ENCODE measurements around the gene SCGB1C2. TPM values are rescaled to one million over a fixed set of nuclear protein-coding genes. Genes with fewer than 3 reads are reported as not detected.

The SCGB1C2 gene
- total RNA-seq, 1 experiment from 2014 or later = not detected

DNA sequence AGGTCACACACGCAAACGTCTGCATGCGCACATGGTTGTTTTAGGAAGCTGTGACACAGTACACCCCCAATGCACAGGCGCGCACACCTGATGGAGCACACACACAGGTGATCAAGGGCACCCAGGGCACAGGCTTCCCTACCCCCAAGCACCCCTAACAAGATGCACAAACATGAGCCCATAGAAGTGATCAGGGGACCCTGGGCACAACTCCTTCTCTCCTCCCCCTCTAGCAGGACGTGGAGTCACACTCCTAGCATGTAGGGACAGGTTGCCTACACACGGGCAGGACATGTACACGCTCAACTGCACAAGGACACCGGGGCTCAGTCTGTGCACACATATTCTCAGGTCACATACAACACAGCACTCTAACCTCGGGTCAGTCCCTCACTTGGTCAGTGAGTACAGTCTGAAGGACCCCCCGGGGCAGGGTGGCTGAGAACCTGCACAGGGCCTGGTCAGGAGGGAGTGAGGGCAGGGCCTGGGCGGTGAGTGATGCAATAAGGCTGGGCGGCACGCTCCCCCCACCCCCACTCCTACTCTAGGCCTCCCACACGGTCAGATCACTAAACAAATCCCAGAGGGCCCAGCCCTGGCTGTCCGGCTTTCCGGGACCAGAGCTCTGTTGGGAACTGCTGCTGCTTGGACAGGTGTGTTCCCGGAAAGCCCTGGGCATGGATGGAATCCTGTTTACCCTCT, 44.8 kb downstream of the SCGB1C2 start:
- intact Hi-C loops (cut with micrococcal nuclease; ENCODE audit: unreplicated experiment) = no loop called here
- Mint-ChIP-seq H3K4me1 (ENCODE audit: low read depth, unreplicated experiment) (no peaks in the 10 kb centered on the region), H3K27ac (ENCODE audit: unreplicated experiment) (no peak overlapping the region), H3K4me3 (ENCODE audit: low read depth, unreplicated experiment) (peak overlapping the region; percentile 44), H3K27me3 (ENCODE audit: unreplicated experiment) (peaks cover 62% of the 10 kb centered on the region), H3K36me3 (ENCODE audit: insufficient read depth, unreplicated experiment) (no peaks in the 10 kb centered on the region), H3K9me3 (ENCODE audit: low read depth, unreplicated experiment) (no peaks in the 10 kb centered on the region)
- no peak for DNase-seq
- TF ChIP-seq, protein P1, sequence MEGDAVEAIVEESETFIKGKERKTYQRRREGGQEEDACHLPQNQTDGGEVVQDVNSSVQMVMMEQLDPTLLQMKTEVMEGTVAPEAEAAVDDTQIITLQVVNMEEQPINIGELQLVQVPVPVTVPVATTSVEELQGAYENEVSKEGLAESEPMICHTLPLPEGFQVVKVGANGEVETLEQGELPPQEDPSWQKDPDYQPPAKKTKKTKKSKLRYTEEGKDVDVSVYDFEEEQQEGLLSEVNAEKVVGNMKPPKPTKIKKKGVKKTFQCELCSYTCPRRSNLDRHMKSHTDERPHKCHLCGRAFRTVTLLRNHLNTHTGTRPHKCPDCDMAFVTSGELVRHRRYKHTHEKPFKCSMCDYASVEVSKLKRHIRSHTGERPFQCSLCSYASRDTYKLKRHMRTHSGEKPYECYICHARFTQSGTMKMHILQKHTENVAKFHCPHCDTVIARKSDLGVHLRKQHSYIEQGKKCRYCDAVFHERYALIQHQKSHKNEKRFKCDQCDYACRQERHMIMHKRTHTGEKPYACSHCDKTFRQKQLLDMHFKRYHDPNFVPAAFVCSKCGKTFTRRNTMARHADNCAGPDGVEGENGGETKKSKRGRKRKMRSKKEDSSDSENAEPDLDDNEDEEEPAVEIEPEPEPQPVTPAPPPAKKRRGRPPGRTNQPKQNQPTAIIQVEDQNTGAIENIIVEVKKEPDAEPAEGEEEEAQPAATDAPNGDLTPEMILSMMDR (IDR thresholded peaks at IDR 0.05; ENCODE audit: unreplicated experiment) = no peak
- BruUV-seq (replicated peaks) = no TSS peak
- CTCF ChIA-PET = no interaction called here

DNA sequence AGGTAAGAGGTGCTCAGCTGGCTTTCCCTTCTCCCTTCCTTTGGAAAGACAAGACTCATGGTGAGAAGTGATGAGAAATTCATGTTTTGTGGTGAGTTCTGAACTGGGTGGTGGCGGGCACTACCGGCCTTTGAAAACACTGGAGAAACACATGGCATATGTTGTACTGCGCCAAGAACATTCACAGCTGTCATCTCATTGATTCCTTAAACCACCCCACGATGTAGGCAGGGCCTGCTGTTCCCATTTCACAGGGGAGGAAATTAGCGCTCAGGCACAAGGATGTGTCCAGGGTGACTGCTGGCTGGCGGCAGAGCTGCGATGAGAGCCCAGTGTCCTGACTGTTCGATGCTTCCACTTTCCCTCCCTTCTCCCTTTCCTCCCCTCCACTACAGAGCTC, 45.7 kb downstream of the SCGB1C2 start:
- Mint-ChIP-seq H3K4me1 (ENCODE audit: low read depth, unreplicated experiment) (no peaks in the 10 kb centered on the region), H3K9me3 (ENCODE audit: low read depth, unreplicated experiment) (no peaks in the 10 kb centered on the region), H3K27me3 (ENCODE audit: unreplicated experiment) (peaks cover 55% of the 10 kb centered on the region), H3K27ac (ENCODE audit: unreplicated experiment) (no peak overlapping the region), H3K4me3 (ENCODE audit: low read depth, unreplicated experiment) (no peak overlapping the region), H3K36me3 (ENCODE audit: insufficient read depth, unreplicated experiment) (no peaks in the 10 kb centered on the region)
- TF ChIP-seq, protein P1 (IDR thresholded peaks at IDR 0.05; ENCODE audit: unreplicated experiment) = no peak
- no peak for DNase-seq
- intact Hi-C loops (cut with micrococcal nuclease; ENCODE audit: unreplicated experiment) = no loop called here
- CTCF ChIA-PET = no interaction called here
- BruUV-seq (replicated peaks) = no TSS peak

DNA sequence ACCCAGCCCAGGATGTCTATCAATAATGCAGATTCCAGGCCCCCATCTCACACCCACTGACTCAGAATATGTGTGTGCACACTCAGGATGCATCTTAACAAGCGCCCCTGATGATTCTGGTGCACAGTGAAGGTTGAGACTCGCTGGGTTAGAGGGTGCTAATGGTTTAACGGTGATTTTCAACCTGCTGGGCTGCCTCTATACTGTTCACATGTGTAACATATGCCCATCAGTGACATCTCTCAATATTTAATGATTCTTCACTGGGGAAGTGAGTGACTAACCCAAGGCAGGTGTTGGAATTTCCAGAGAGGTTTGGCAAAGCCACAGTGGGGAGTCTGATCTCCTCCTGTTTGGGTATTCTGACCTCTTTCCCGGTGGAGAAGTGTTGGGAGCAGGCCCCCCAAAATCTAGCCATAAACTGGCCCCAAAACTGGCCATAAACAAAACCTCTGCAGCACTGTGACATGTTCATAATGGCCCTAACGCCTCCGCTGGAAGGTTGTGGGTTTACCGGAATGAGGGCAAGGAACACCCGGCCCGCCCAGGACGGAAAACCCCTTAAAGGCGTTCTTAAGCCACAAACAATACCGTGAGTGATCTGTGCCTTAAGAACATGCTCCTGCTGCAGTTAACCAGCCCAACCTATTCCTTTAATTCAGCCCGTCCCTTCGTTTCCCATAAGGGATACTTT, 48.2 kb downstream of the SCGB1C2 start:
- CTCF ChIA-PET = no interaction called here
- DNase-seq = no peak
- H3K4me1 Mint-ChIP-seq (ENCODE audit: low read depth, unreplicated experiment) = no peaks in the 10 kb centered on the region
- intact Hi-C loops (cut with micrococcal nuclease; ENCODE audit: unreplicated experiment) = no loop called here
- no peak overlapping the region for H3K4me3 Mint-ChIP-seq (ENCODE audit: low read depth, unreplicated experiment)
- BruUV-seq (replicated peaks) = no TSS peak
- H3K27ac Mint-ChIP-seq (ENCODE audit: unreplicated experiment) = no peak overlapping the region
- H3K27me3 Mint-ChIP-seq (ENCODE audit: unreplicated experiment) = peaks cover 61% of the 10 kb centered on the region
- H3K9me3 Mint-ChIP-seq (ENCODE audit: low read depth, unreplicated experiment) = no peaks in the 10 kb centered on the region
- TF ChIP-seq, protein P1 (IDR thresholded peaks at IDR 0.05; ENCODE audit: unreplicated experiment) = no peak
- no peaks in the 10 kb centered on the region for H3K36me3 Mint-ChIP-seq (ENCODE audit: insufficient read depth, unreplicated experiment)

DNA sequence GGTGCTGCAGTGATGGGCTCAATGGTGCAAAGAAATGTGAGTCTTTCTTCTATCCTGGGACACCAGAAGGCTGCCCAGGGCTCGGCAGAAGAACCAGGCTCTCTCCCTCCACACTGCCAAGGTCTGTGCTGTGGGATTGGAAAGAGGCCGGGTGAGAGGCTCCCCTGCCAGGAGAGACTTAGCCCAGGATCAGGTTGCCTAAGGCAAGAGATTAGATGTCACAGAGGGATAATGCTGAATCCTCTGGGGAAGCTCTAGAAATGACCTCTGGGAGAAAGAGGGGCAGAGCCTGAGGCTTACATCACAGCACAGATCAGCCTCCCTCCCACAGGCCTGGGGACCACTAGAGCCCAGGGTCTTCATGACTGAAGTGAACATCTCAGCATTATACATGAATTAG, 49.8 kb downstream of the SCGB1C2 start:
- no peak overlapping the region for H3K4me3 Mint-ChIP-seq (ENCODE audit: low read depth, unreplicated experiment)
- CTCF ChIA-PET = no interaction called here
- TF ChIP-seq, protein P1 (IDR thresholded peaks at IDR 0.05; ENCODE audit: unreplicated experiment) = no peak
- peaks cover 55% of the 10 kb centered on the region for H3K27me3 Mint-ChIP-seq (ENCODE audit: unreplicated experiment)
- no peaks in the 10 kb centered on the region for H3K36me3 Mint-ChIP-seq (ENCODE audit: insufficient read depth, unreplicated experiment)
- no peaks in the 10 kb centered on the region for H3K9me3 Mint-ChIP-seq (ENCODE audit: low read depth, unreplicated experiment)
- H3K27ac Mint-ChIP-seq (ENCODE audit: unreplicated experiment) = no peak overlapping the region
- intact Hi-C loops (cut with micrococcal nuclease; ENCODE audit: unreplicated experiment) = no loop called here
- no peak for DNase-seq
- BruUV-seq (replicated peaks) = no TSS peak
- no peaks in the 10 kb centered on the region for H3K4me1 Mint-ChIP-seq (ENCODE audit: low read depth, unreplicated experiment)

Other genes starting within 250 kb of the SCGB1C2 start
- 0.24 TPM in 1 of 2 replicates, not detected in the other for gene DOC2B, start 44.1 kb downstream of the SCGB1C2 start, total RNA-seq (2022)
- gene RPH3AL, start 215.2 kb downstream of the SCGB1C2 start, total RNA-seq (2022) = 14.1 and 17.9 TPM in 2 replicates

Measured in Calu3 (cell line).